Fibroblast of peridontal ligament (primary cell): ENCODE results near the gene NCKAP5.

ENCODE experiments used
- DNase-seq: peaks from one replicate; pipeline ENCODE4 v3.0.0-alpha.2; 2010; ENCODE audit errors: extremely low read depth

Gene NCKAP5

GRCh38 chr2:133266926-133267590 is 301.2 kb downstream of the NCKAP5 start:
- DNase-seq: no peak

GRCh38 chr2:133266041-133266925 is 302.0 kb downstream of the NCKAP5 start:
- DNase-seq: no peak

- no peak for DNase-seq
Observed at GRCh38 chr2:133265432-133265949, 302.8 kb downstream of the NCKAP5 start.

GRCh38 chr2:133264989-133265401 is 303.3 kb downstream of the NCKAP5 start:
- DNase-seq: no peak

GRCh38 chr2:133262893-133263292 is 305.4 kb downstream of the NCKAP5 start:
- DNase-seq: peak; percentile 52

- no peak for DNase-seq
Observed at GRCh38 chr2:133255360-133255759, 312.9 kb downstream of the NCKAP5 start.

GRCh38 chr2:133253793-133254192 is 314.5 kb downstream of the NCKAP5 start:
- peak; percentile 54 for DNase-seq

GRCh38 chr2:133252780-133253355 is 315.4 kb downstream of the NCKAP5 start:
- DNase-seq: no peak

- no peak for DNase-seq
Observed at GRCh38 chr2:133249362-133249761, 318.9 kb downstream of the NCKAP5 start.

- DNase-seq: no peak
Observed at GRCh38 chr2:133248264-133248663, 320.0 kb downstream of the NCKAP5 start.

GRCh38 chr2:133247631-133248030 is 320.6 kb downstream of the NCKAP5 start:
- DNase-seq: no peak

GRCh38 chr2:133241224-133241571 is 327.1 kb downstream of the NCKAP5 start:
- DNase-seq: peak; percentile 94

- peak; percentile 23 for DNase-seq
Observed at GRCh38 chr2:133240491-133241223, 327.6 kb downstream of the NCKAP5 start.

- peak; percentile 17 for DNase-seq
Observed at GRCh38 chr2:133235968-133236367, 332.3 kb downstream of the NCKAP5 start.

GRCh38 chr2:133232556-133232955 is 335.7 kb downstream of the NCKAP5 start:
- DNase-seq: no peak

- DNase-seq: no peak
Observed at GRCh38 chr2:133231264-133231663, 337.0 kb downstream of the NCKAP5 start.

- DNase-seq: no peak
Observed at GRCh38 chr2:133229974-133230373, 338.3 kb downstream of the NCKAP5 start.

GRCh38 chr2:133223226-133223625 is 345.0 kb downstream of the NCKAP5 start:
- DNase-seq: no peak

- DNase-seq: no peak
Observed at GRCh38 chr2:133221398-133221797, 346.9 kb downstream of the NCKAP5 start.

- DNase-seq: no peak
Observed at GRCh38 chr2:133218204-133218603, 350.1 kb downstream of the NCKAP5 start.

GRCh38 chr2:133215477-133215876 is 352.8 kb downstream of the NCKAP5 start:
- DNase-seq: no peak

GRCh38 chr2:133213651-133214050 is 354.6 kb downstream of the NCKAP5 start:
- no peak for DNase-seq
